Type B pancreatic cell (in vitro differentiated cells): Measurements from ENCODE around the gene CCNY. TPM values are rescaled to one million over a fixed set of nuclear protein-coding genes. Genes with fewer than 3 reads are reported as not detected.

Experiments used
- DNase-seq: peaks from one replicate; pipeline ENCODE4 v3.0.0; 2021; ENCODE audit warnings: mixed read lengths; ENCODE audit not compliant: unreplicated experiment; ENCODE audit errors: extremely low spot score
- H3K27ac Mint-ChIP-seq: 2 replicates; pipeline ENCODE4 v1.8.0; 2021; ENCODE audit warnings: mild to moderate bottlenecking, mixed read lengths
- H3K27me3 Mint-ChIP-seq: 2 replicates; pipeline ENCODE4 v1.8.0; 2021; ENCODE audit warnings: mixed read lengths
- H3K36me3 Mint-ChIP-seq: 2 replicates; pipeline ENCODE4 v1.8.0; 2021; ENCODE audit warnings: mixed read lengths
- H3K4me1 Mint-ChIP-seq: one replicate; pipeline ENCODE4 v1.8.0; 2021; ENCODE audit warnings: mixed read lengths; ENCODE audit not compliant: unreplicated experiment
- H3K4me3 Mint-ChIP-seq: 2 replicates; pipeline ENCODE4 v1.8.0; 2021; ENCODE audit warnings: mild to moderate bottlenecking, mixed read lengths
- H3K9me3 Mint-ChIP-seq: 2 replicates; pipeline ENCODE4 v1.8.0; 2021; ENCODE audit warnings: mixed read lengths
- total RNA-seq: library from RNA; stranded (reverse); gene quantifications from 2 replicates; pipeline ENCODE4 v1.2.1, GENCODE V29; 2021; ENCODE audit warnings: low replicate concordance
- TF ChIP-seq, protein P1 (sequence below): fragments of 200-600 bp; sonication (generic); conservative IDR thresholded peaks from 2 replicates; pipeline ENCODE4 v1.5.0; 2021; ENCODE audit warnings: antibody characterized with exemption, mild to moderate bottlenecking

Gene CCNY
- total RNA-seq, 1 donor from 2014 or later = 74.6 TPM

DNA sequence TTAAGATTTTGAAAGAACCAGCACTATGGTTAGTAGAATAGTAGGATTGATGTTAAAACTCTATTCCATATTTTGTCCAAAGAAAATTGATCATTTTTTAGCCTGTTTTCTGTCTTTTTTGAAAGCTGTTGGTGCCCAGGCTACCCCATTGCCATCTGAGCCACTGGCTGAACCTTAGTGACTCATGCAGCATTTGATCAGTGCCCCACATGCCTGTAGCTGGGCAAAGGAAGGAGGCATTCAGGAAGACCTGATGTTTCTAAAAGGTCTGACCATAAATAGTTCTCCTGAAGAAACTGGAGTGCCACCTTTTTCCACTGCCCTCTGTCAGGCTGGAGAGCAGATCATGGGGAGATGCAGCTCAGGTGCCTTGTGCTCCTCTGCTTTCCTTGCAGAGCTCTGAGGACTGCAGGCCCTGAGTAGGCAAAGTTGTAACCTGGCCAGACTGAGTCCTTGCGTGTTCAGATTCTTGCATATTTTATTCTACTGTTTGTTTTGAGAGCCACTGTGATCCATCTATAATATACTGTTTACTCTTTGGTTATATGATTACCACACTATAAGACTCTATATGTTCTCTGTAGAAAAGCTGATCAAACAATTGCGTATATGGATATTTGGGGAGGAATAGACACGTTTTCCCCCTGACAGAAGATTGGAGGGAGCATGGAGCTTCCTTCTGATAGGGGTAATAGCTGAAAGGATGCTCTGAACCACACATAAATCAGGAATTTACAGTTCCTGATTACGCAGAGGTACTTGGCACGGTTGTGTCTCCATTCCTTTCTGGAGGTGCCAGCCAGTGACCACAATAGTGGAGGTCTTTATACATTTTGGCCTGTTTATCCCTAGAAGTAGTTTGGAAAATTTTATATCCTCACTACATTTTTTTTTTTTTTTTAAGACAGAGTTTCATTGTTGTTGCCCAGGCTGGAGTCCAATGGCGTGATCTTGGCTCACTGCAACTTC is 219.9 kb downstream of the CCNY start:
- Mint-ChIP-seq H3K27me3 (no peaks in the 10 kb centered on the region), H3K36me3 (peaks cover 30% of the 10 kb centered on the region), H3K9me3 (no peaks in the 10 kb centered on the region), H3K4me1 (no peaks in the 10 kb centered on the region), H3K4me3 (no peak overlapping the region), H3K27ac (no peak overlapping the region)
- TF ChIP-seq, protein P1, sequence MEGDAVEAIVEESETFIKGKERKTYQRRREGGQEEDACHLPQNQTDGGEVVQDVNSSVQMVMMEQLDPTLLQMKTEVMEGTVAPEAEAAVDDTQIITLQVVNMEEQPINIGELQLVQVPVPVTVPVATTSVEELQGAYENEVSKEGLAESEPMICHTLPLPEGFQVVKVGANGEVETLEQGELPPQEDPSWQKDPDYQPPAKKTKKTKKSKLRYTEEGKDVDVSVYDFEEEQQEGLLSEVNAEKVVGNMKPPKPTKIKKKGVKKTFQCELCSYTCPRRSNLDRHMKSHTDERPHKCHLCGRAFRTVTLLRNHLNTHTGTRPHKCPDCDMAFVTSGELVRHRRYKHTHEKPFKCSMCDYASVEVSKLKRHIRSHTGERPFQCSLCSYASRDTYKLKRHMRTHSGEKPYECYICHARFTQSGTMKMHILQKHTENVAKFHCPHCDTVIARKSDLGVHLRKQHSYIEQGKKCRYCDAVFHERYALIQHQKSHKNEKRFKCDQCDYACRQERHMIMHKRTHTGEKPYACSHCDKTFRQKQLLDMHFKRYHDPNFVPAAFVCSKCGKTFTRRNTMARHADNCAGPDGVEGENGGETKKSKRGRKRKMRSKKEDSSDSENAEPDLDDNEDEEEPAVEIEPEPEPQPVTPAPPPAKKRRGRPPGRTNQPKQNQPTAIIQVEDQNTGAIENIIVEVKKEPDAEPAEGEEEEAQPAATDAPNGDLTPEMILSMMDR = no peak
- no peak for DNase-seq

DNA sequence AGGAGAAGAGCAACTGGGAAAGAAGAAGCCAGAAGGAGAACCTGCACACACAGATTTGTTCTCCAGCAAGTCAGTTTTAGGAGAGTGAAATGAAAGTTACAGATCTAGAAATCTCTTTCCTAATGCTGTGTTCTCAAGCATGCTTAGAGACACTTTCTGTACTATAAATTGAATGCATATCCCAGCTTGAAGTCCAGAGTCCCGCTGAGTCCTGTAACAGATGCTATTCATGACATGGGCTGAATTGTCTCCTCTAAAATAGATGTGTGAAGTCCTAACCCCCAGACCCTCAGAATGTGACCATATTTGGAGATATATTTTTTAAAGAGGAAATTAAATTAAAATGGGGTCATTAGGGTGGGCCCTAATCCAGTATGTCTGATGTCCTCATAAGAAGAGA is 222.0 kb downstream of the CCNY start:
- Mint-ChIP-seq H3K4me1 (peaks cover 1% of the 10 kb centered on the region), H3K4me3 (no peak overlapping the region)

DNA sequence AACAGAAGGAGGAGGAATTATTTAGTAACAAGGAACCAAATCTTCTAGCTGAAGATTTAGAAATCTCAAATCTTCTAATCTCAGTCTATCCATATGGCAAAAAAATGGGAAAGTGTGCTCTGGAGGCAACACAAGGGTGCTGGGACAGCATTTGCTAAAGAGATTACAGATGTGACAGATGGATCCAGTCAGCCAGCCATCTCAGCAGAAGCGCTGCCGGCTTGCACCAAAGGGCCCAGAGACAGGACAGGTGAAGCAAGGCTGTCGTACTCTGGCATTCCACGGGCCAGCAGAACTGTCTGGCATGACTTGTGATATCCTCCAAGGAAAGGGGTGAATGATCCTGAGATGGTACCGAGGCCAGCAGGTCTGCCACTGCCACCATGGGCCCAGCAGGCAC is 223.1 kb downstream of the CCNY start:
- Mint-ChIP-seq H3K4me1 (peaks cover 3% of the 10 kb centered on the region), H3K27ac (no peak overlapping the region), H3K36me3 (peaks cover 38% of the 10 kb centered on the region), H3K27me3 (no peaks in the 10 kb centered on the region), H3K4me3 (no peak overlapping the region), H3K9me3 (no peaks in the 10 kb centered on the region)
- TF ChIP-seq, protein P1 = no peak
- no peak for DNase-seq

More for the DNA sequence above, 222.0 kb downstream of the CCNY start:
- Mint-ChIP-seq H3K9me3 (no peaks in the 10 kb centered on the region), H3K27me3 (no peaks in the 10 kb centered on the region), H3K27ac (no peak overlapping the region), H3K36me3 (peaks cover 36% of the 10 kb centered on the region)
- DNase-seq = no peak
- TF ChIP-seq, protein P1 = no peak

DNA sequence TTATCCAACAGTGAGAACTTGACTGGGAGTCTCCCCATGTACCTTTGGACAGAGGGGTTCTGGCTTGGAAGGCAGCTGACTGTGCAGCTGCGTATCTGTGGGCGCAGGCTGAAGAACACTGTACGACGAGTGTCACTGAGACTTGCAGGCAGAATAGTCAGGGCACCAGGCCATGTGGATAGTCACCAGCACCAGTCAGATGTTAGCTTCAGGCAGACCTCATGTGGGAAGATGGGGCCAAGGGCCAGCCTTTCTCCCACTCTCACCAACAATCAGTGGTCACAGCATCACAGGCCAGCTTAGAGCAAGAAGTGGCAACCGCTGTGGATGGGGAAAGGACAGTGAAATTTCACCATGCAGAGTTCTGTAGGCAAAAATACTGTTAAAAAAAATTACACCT is 225.4 kb downstream of the CCNY start:
- H3K27ac Mint-ChIP-seq = no peak overlapping the region
- no peaks in the 10 kb centered on the region for H3K9me3 Mint-ChIP-seq
- TF ChIP-seq, protein P1 = no peak
- peaks cover 3% of the 10 kb centered on the region for H3K4me1 Mint-ChIP-seq
- no peaks in the 10 kb centered on the region for H3K27me3 Mint-ChIP-seq
- no peak for DNase-seq
- no peak overlapping the region for H3K4me3 Mint-ChIP-seq
- H3K36me3 Mint-ChIP-seq = peaks cover 39% of the 10 kb centered on the region

- H3K36me3 Mint-ChIP-seq = peaks cover 39% of the 10 kb centered on the region
- no peak overlapping the region for H3K4me3 Mint-ChIP-seq
- H3K27ac Mint-ChIP-seq = no peak overlapping the region
- DNase-seq = no peak
- peaks cover 3% of the 10 kb centered on the region for H3K4me1 Mint-ChIP-seq
- no peaks in the 10 kb centered on the region for H3K9me3 Mint-ChIP-seq
- H3K27me3 Mint-ChIP-seq = no peaks in the 10 kb centered on the region
- TF ChIP-seq, protein P1 = no peak
These were observed 226.1 kb downstream of the CCNY start for GRCh38 chr10:35562427-35562826.
